OCI-LY7 (cell line): Measurements from ENCODE around the gene XCL1. TPM values are rescaled to one million over a fixed set of nuclear protein-coding genes. Genes with fewer than 3 reads are reported as not detected.

ENCODE experiments used
- BruUV-seq: library from RNA; stranded (reverse); fragments of 400-500 nt; replicated peaks from 2 replicates; lab custom pipeline; 2021; lab: Mats Ljungman, UMichigan
- CTCF ChIA-PET: fragments of 300-600 bp; sonication (Branson Sonifier 250); formaldehyde crosslinking; loops from one replicate; lab custom pipeline; 2022; ENCODE audit warnings: antibody characterized with exemption; ENCODE audit not compliant: unreplicated experiment; lab: Charles Lee
- POLR2A ChIA-PET: fragments of 300-600 bp; sonication (Branson Sonifier 250); formaldehyde crosslinking; loops from one replicate; lab custom pipeline; 2022; ENCODE audit warnings: antibody characterized with exemption; lab: Charles Lee
- DNase-seq: peaks from one replicate; pipeline ENCODE4 v3.0.0-alpha.2; 2015; ENCODE audit warnings: low spot score
- H2AFZ ChIP-seq: fragments of 200-600 bp; sonication (generic), shearing (Covaris generic); 2 replicates; pipeline ENCODE4 v1.6.1; 2014; ENCODE audit warnings: mild to moderate bottlenecking, antibody characterized with exemption, low read length, moderate library complexity
- H3K27ac ChIP-seq: fragments of 200-600 bp; sonication (generic); 2 replicates; pipeline ENCODE4 v1.5.1; 2014; ENCODE audit warnings: mixed run types, low read depth, mild to moderate bottlenecking, moderate library complexity, low read length, inconsistent platforms; ENCODE audit not compliant: poor library complexity, severe bottlenecking
- H3K36me3 ChIP-seq: fragments of 200-600 bp; sonication (generic); 2 replicates; pipeline ENCODE4 v1.6.1; 2014; ENCODE audit warnings: mild to moderate bottlenecking, antibody characterized with exemption, low read length, moderate library complexity, mixed read lengths; ENCODE audit not compliant: insufficient read depth
- H3K4me1 ChIP-seq: fragments of 200-600 bp; sonication (generic); 2 replicates; pipeline ENCODE4 v1.5.1; 2014; ENCODE audit warnings: mild to moderate bottlenecking, low read length; ENCODE audit not compliant: insufficient read depth, poor library complexity, severe bottlenecking
- H3K4me2 ChIP-seq: fragments of 200-600 bp; sonication (generic); 2 replicates; pipeline ENCODE4 v1.6.1; 2014; ENCODE audit warnings: mild to moderate bottlenecking, low read length
- H3K4me3 ChIP-seq: fragments of 200-600 bp; sonication (generic); 2 replicates; pipeline ENCODE4 v1.5.1; 2014; ENCODE audit warnings: mild to moderate bottlenecking, low read depth, low read length; ENCODE audit not compliant: poor library complexity, severe bottlenecking
- H3K79me2 ChIP-seq: fragments of 200-600 bp; sonication (generic); 2 replicates; pipeline ENCODE4 v1.6.1; 2016; ENCODE audit warnings: low read depth, mild to moderate bottlenecking, low read length, moderate library complexity, mixed read lengths; ENCODE audit not compliant: insufficient read depth
- H3K9me2 ChIP-seq: fragments of 200-600 bp; sonication (generic); 2 replicates; pipeline ENCODE4 v1.6.1; 2016; ENCODE audit warnings: mild to moderate bottlenecking, low read length, mixed read lengths; ENCODE audit not compliant: insufficient read depth
- H3K9me3 ChIP-seq: fragments of 200-600 bp; sonication (generic); 2 replicates; pipeline ENCODE4 v1.6.1; 2014; ENCODE audit warnings: mild to moderate bottlenecking, mixed run types, low read length, mixed read lengths
- H4K20me1 ChIP-seq: fragments of 200-600 bp; sonication (generic); 2 replicates; pipeline ENCODE4 v1.6.1; 2014; ENCODE audit warnings: mild to moderate bottlenecking, antibody characterized with exemption, low read length, moderate library complexity, mixed read lengths; ENCODE audit not compliant: insufficient read depth
- EZH2phosphoT487 ChIP-seq: fragments of 200-600 bp; sonication (generic); IDR thresholded peaks from 2 replicates; pipeline ENCODE4 v1.6.1; 2018; ENCODE audit warnings: low read depth, borderline replicate concordance, mild to moderate bottlenecking, mixed run types, antibody characterized with exemption, low read length, moderate library complexity, mixed read lengths
- intact Hi-C: fragments of 100-400 bp; cut with micrococcal nuclease; formaldehyde crosslinking; loops from one replicate; pipeline ENCODE4 v1.10.0; 2022; ENCODE audit not compliant: unreplicated experiment
- total RNA-seq, 2 experiments: library from RNA; depleted of rRNA in 1 of 2; stranded (reverse); fragments of >200 nt in 1 of 2; shearing (Covaris generic) in 1 of 2; gene quantifications; 2 replicates each; pipeline ENCODE4 v1.2.3, GENCODE V29; 2014 to 2022
- TF ChIP-seq, protein P1 (sequence below): fragments of 200-600 bp; sonication (generic); conservative IDR thresholded peaks from 2 replicates; pipeline ENCODE4 v1.5.1; 2014; ENCODE audit warnings: mild to moderate bottlenecking, antibody characterized with exemption, low read length, moderate library complexity, mixed read lengths

XCL1 gene
- total RNA-seq, 2 experiments from 2014 or later: not detected

GRCh38 chr1:168553680-168554553 lies 22.5 kb upstream of the XCL1 start:
- Histone ChIP-seq H3K9me2 (no peaks in the 10 kb centered on the region), H4K20me1 (no peaks in the 10 kb centered on the region), H3K36me3 (no peaks in the 10 kb centered on the region), H3K4me2 (no peak overlapping the region), H3K79me2 (no peaks in the 10 kb centered on the region), H3K27ac (no peak overlapping the region), H3K9me3 (no peaks in the 10 kb centered on the region), H3K4me1 (no peaks in the 10 kb centered on the region), H2AFZ (no peak overlapping the region), H3K4me3 (no peak overlapping the region)
- intact Hi-C loops: no loop called here
- POLR2A ChIA-PET: interaction anchor here (0.6 kb wide), 1 partner anchor 149 kb away, joined by 3 read pairs; no protein-coding TSS in a partner anchor
- no peak for DNase-seq
- TF ChIP-seq, protein P1, sequence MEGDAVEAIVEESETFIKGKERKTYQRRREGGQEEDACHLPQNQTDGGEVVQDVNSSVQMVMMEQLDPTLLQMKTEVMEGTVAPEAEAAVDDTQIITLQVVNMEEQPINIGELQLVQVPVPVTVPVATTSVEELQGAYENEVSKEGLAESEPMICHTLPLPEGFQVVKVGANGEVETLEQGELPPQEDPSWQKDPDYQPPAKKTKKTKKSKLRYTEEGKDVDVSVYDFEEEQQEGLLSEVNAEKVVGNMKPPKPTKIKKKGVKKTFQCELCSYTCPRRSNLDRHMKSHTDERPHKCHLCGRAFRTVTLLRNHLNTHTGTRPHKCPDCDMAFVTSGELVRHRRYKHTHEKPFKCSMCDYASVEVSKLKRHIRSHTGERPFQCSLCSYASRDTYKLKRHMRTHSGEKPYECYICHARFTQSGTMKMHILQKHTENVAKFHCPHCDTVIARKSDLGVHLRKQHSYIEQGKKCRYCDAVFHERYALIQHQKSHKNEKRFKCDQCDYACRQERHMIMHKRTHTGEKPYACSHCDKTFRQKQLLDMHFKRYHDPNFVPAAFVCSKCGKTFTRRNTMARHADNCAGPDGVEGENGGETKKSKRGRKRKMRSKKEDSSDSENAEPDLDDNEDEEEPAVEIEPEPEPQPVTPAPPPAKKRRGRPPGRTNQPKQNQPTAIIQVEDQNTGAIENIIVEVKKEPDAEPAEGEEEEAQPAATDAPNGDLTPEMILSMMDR: no peak
- TF ChIP-seq EZH2phosphoT487: no peak
- CTCF ChIA-PET: no interaction called here
- BruUV-seq: no TSS peak

DNA sequence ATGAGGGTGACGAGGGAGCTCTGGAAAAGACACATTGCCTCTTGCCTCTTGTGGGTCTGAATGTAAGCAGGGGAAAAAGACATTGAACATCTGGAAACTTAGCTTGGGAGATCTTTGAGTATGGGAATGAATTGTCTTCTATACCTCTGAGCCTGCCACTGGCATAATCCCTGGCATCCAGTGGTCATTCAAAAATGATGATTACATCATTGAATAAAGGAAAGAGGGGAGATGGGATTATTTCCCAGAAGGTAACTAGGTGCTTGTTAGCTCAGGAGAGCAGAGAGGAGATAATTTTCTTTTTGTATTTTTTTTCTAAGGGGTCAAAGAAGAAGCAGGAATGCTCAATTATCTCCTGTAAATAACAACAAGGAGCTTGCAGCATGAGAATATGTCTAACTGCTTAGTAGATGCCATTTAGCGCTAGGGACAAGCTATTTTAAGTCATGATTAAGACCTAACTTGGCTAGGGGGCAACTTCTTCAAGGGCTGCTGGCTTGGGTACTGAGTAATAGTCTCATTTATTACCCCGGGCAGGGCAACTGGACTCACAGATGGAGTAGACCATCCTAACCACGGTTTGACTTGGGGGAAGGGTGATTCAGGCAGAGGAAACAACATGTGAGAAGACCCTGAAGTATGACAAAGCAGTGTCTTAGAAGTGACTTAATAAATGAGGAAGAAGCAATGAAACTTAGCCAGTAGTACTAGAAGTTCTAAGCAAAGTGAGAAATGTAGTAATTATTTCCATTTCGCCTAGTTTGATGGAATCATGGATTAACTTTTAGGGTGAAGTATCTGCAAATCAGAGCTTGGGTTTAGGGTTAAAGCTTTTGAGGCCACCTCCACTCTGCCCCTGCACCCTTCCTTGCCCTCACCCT lies 21.6 kb upstream of the XCL1 start:
- no peaks in the 10 kb centered on the region for H3K4me1 ChIP-seq
- no peak overlapping the region for H3K27ac ChIP-seq
- H3K4me3 ChIP-seq: no peak overlapping the region
- H3K9me2 ChIP-seq: no peaks in the 10 kb centered on the region
- TF ChIP-seq, protein P1: no peak
- no peak for TF ChIP-seq EZH2phosphoT487
- no peak for DNase-seq
- no peaks in the 10 kb centered on the region for H3K79me2 ChIP-seq
- no TSS peak for BruUV-seq
- H2AFZ ChIP-seq: no peak overlapping the region
- H4K20me1 ChIP-seq: no peaks in the 10 kb centered on the region
- no peaks in the 10 kb centered on the region for H3K9me3 ChIP-seq
- H3K36me3 ChIP-seq: no peaks in the 10 kb centered on the region
- intact Hi-C loops: no loop called here
- no peak overlapping the region for H3K4me2 ChIP-seq
- POLR2A ChIA-PET: interaction anchor here (0.6 kb wide), 1 partner anchor 150 kb away, joined by 3 read pairs; no protein-coding TSS in a partner anchor
- CTCF ChIA-PET: no interaction called here
